GM19043 (cell line): ENCODE measurements around the gene PDSS1.
"Not testable (repeated sequence)": the region's sequence is repeated elsewhere in the genome, so short reads cannot be mapped to it uniquely, and the experiment has no call there.

Experiments
- ATAC-seq: cut with Tn5 transposase; IDR thresholded peaks from one replicate; pipeline ENCODE4 v1.9.1; 2021; ENCODE audit warnings: low read depth; ENCODE audit not compliant: unreplicated experiment

PDSS1 gene

DNA sequence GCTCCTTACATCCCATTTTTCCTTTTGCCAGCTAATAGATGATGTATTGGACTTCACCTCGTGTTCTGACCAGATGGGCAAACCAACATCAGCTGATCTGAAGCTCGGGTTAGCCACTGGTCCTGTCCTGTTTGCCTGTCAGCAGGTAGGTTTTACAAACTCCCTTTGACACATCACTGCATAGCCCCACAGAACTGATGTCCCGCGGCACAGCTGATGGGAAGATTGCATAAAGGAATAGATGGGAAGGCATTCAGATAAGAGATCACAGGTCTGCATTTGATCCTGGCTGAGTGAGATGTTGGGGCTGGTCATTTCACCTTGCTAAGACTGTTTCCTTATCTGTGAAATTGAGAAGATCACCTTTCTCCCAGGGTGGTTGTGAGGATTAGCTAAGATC is 37.9 kb downstream of the PDSS1 start:
- no peak for ATAC-seq

- ATAC-seq = peak; percentile 73
These were observed 40.2 kb downstream of the PDSS1 start for GRCh38 chr10:26737730-26738129.

- no peak for ATAC-seq
These were observed 40.9 kb downstream of the PDSS1 start for GRCh38 chr10:26738301-26738911.

GRCh38 chr10:26739071-26739631 is 41.6 kb downstream of the PDSS1 start:
- ATAC-seq = no peak

- ATAC-seq = no peak
These were observed 43.9 kb downstream of the PDSS1 start for GRCh38 chr10:26741368-26741767.

GRCh38 chr10:26743091-26743490 is 45.6 kb downstream of the PDSS1 start:
- ATAC-seq = no peak

DNA sequence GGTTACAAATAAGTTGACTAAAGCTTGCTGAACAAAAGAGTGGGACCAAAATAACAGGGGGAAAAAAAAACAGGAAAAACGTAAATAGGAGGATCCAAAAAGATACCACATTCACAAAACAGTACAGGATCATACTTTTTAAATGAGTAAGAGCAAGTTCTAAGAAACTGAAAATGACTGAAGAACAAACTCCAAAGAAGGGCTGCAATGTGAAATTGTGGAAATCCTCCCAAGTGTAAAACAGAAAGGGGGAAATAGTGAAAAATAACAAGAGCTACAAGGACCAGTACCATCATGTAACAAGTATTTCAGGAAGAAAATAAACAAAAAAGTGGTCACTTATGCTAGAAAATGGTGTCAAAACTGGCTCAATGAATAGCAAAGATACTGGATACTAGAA is 46.3 kb downstream of the PDSS1 start:
- ATAC-seq = no peak

GRCh38 chr10:26746061-26746460 is 48.6 kb downstream of the PDSS1 start:
- no peak for ATAC-seq

DNA sequence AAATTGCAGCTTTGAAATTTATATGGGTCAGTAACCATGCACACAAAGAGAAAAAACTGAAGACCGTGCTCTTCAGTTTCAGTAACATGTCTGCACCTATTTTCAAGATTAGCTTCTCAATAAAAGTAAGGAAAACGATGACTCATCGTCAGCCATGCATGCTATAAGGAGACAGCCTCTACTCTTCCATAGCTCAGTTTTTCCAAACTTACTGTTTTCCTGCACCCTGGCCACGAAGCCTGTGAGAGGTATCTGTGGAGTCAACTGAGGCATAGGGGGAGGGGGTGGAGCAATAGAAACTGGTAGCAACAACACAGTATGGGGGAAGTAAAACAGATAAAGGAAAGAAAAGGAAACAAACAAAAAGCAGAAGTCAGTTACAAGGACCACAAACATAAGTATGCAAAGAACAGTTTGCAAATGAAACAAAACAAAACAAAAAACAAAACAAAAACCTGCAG is 58.0 kb downstream of the PDSS1 start:
- ATAC-seq = peak; percentile 96

DNA sequence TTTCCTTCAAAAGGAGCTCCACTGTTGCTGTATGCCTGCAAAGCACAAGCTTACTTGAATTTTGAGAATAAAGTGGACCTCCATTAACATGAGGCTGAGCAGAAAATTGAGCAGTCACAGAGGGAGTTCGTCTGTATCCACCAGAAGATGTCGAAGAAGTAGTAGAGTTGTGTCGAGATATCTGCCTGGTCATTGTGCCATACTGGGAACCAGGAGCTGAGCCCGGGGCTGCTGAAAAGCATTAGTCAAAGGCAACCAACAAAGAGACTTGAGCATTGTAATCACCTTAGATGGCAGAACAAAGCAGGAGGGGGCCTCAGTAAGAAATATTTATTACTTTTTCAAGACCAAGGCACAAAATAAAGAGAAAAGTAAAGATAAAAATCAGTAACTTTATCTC is 61.5 kb downstream of the PDSS1 start:
- ATAC-seq = no peak

DNA sequence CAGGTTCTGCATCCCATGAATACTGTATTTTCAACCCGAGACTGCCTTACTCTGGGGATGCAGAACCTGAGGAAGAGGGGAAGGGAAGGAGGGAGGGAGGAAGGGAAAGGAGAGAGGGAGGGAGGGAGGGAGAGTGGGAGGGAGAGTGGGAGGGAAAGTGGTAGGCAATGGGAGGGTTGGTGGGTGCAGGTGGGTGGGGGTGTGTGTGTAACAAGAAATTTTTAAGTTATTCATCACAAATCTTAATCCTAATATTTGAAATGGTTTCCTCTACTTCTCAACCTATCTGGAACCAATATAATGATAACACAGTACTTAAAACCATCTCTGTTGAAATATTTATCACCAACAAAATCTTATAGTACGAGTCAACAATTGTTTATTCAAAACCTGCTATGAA is 68.0 kb downstream of the PDSS1 start:
- ATAC-seq = no peak

DNA sequence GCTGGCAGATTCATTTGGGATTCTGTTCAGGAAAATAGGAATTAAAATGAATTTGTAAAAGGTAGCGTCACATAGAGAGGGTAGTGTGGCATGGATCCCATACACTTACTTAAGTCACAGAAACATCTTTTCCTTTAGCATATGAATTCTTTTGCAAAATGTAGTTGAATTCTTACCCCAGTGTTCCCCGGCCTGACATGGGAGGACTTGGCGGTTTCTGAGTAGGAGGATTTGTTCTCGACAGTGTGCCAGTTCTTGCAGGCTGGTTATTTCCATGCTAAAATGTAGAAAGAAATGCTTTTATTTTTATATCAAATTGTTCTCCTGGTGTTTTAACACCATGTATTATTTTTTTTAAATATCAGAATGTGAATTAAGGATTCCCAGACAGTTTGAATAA is 72.6 kb downstream of the PDSS1 start:
- no peak for ATAC-seq

- no peak for ATAC-seq
These were observed 76.1 kb downstream of the PDSS1 start for GRCh38 chr10:26773633-26774032.

DNA sequence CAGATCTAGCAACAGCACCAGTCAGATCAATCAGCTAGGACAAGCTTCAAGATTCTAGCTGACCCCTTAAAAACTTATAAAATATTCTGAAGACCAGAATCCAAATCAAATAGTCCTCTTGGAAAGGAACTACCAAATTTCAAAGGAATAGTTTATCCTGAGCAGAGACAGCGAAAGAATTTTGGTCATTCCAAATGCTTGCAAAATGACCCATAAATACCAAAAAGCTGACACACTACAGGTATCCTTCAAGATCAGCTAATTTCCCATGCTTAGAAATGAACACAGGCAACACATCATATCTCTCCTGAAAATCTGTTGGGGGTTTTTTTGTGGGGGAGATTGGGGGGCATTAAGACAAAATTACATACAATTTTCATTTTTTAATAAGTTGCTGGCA is 78.8 kb downstream of the PDSS1 start:
- no peak for ATAC-seq

DNA sequence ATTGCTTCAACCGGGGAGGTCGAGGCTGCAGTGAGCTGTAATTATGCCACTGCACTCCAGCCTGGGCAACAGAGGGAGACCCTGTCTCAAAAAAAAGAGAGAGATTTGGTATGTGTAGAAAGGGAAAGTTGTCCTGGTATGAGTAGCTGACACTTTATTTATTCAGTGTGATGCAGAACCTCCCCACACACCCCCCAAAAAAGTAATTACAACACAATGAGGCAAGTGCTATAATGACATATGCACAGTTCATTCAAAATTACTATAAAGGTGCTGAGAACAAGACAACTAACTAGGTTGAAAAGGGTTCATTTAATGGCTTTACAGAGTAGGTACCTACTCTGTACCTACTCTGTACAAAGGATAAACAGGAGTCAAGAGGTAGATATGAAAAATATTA is 80.2 kb downstream of the PDSS1 start:
- no peak for ATAC-seq

DNA sequence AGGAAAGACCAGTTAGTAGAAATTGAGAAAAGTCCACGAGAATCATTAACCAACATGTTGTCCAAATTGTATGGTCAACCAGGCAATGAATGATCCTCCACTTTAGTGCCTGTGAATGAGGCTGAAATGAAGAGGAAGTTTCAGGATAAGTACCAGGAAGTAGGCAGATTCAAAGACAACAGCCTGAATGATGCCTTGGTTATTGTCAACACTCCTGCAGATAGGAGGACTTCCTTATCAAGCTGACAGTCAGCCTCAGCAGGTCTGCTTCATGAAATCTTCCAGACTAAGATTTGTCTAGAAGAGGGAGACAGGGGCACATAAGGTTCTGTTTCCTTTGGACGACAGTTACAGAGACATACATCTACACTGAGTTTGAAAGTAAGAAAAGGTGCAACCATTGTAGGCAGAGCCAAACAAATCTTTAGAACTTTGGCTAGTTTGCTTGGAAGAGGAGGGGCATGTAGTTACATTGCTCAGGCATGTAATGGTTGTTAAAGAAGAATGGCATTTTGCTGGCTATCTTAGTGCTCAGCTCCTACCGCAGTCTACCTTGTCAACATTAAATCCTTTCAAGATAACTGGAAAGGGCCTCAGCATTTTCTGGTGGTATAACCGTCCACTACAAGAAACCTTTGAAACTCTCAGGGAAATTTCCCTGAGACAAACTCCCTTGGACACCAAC is 81.8 kb downstream of the PDSS1 start:
- ATAC-seq = no peak

GRCh38 chr10:26780106-26780792 is 82.7 kb downstream of the PDSS1 start:
- no peak for ATAC-seq

- peak; percentile 66 for ATAC-seq
These were observed 83.5 kb downstream of the PDSS1 start for GRCh38 chr10:26780793-26781601.

- ATAC-seq = no peak
These were observed 84.3 kb downstream of the PDSS1 start for GRCh38 chr10:26781797-26782196.

DNA sequence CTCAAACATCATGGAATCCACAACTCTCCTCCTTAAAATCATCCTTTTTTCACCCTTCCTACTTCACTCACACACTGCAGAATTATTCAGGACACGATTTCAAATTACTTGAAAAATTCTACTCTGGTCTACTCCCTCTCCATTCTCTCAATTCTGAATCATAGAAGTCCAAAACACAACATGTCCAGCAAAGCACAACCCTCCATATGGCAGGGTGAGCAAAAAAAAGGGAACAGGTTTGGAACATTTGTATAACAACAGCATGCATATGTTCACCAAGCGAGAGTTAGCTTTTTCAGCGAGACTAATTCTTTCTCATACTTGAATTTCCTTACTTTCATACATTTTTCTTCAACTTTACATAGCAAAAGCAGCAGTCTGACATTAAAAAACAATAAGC is 89.9 kb downstream of the PDSS1 start:
- no peak for ATAC-seq

GRCh38 chr10:26789779-26790178 is 92.3 kb downstream of the PDSS1 start:
- ATAC-seq = not testable (repeated sequence)
